Activated naive CD4-positive, alpha-beta T cell treated with anti-CD3 and anti-CD28 coated beads for 36 hours (primary cell): ENCODE data around the gene ATG101. TPM values are rescaled to one million over a fixed set of nuclear protein-coding genes. Genes with fewer than 3 reads are reported as not detected.
"Not testable (repeated sequence)": the region's sequence is repeated elsewhere in the genome, so short reads cannot be mapped to it uniquely, and the experiment has no call there.

ENCODE experiments used
- CTCF ChIA-PET: fragments of 350-600 bp; sonication (Branson Sonifier 250); formaldehyde crosslinking; loops from one replicate; lab custom pipeline; 2021; ENCODE audit warnings: antibody characterized with exemption; lab: Charles Lee
- DNase-seq: peaks from one replicate; pipeline ENCODE4 v3.0.0-alpha.2; 2020
- H3K27ac Mint-ChIP-seq: one replicate; pipeline ENCODE4 v1.8.0; 2021; ENCODE audit warnings: mild to moderate bottlenecking, mixed read lengths
- H3K27me3 Mint-ChIP-seq: one replicate; pipeline ENCODE4 v1.8.0; 2021; ENCODE audit warnings: low read depth, mixed read lengths
- H3K36me3 Mint-ChIP-seq: one replicate; pipeline ENCODE4 v1.8.0; 2021; ENCODE audit warnings: low read depth, mixed read lengths
- H3K4me1 Mint-ChIP-seq: one replicate; pipeline ENCODE4 v1.8.0; 2021; ENCODE audit warnings: low read depth, mixed read lengths
- H3K4me3 Mint-ChIP-seq: one replicate; pipeline ENCODE4 v1.8.0; 2021; ENCODE audit warnings: mild to moderate bottlenecking, moderate library complexity, mixed read lengths
- H3K9me3 Mint-ChIP-seq: one replicate; pipeline ENCODE4 v1.8.0; 2021; ENCODE audit warnings: mixed read lengths
- intact Hi-C: fragments of 100-400 bp; cut with micrococcal nuclease; formaldehyde crosslinking; loops from one replicate; pipeline ENCODE4 v1.15.1; 2023
- total RNA-seq, 2 experiments: library from RNA; stranded (reverse); gene quantifications; one replicate each; pipeline ENCODE4 v1.2.3, GENCODE V29; 2021

Gene ATG101
- total RNA-seq, 2 experiments from 2014 or later: 21.8 to 22.0 TPM

DNA sequence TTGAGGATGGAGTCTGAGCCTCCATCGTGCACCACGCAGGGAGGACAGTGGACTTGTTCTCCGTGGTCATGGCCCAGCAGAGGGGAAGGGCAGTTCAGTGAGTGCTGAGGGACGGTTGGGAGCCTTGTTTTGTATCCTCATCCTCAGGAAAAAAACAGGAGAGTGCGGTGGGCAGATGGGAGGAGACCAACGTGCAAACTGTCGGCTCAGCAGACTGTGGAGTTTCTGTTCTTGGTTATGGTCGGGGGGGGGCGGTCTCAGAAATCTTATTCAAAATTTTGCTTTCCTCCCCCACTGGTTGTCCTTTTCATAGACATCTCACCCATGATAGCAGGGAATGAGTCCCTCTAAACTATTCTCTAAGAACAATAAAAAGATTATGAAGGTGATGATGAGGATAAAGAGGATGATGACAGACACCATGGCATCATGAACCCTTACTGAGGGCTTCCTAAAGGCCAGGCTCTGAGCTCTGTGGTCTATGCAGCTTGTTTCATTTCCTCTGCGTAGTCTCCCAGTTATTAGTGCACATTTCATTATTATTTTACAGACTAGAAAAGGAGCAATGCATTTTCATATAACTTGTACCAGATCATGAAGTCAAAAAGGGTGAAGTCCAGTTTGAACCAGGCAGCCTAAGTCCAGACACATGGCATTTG is 34.8 kb downstream of the ATG101 start:
- H3K36me3 Mint-ChIP-seq, DNase-seq, H3K27ac Mint-ChIP-seq, intact Hi-C loops, H3K9me3 Mint-ChIP-seq, H3K4me1 Mint-ChIP-seq, H3K4me3 Mint-ChIP-seq: not testable (repeated sequence)
- H3K27me3 Mint-ChIP-seq: peaks cover 29% of the 10 kb centered on the region
- CTCF ChIA-PET: interaction anchor here (1.3 kb wide), 1 partner anchor 79 kb away, joined by 5 read pairs; no protein-coding TSS in a partner anchor

DNA sequence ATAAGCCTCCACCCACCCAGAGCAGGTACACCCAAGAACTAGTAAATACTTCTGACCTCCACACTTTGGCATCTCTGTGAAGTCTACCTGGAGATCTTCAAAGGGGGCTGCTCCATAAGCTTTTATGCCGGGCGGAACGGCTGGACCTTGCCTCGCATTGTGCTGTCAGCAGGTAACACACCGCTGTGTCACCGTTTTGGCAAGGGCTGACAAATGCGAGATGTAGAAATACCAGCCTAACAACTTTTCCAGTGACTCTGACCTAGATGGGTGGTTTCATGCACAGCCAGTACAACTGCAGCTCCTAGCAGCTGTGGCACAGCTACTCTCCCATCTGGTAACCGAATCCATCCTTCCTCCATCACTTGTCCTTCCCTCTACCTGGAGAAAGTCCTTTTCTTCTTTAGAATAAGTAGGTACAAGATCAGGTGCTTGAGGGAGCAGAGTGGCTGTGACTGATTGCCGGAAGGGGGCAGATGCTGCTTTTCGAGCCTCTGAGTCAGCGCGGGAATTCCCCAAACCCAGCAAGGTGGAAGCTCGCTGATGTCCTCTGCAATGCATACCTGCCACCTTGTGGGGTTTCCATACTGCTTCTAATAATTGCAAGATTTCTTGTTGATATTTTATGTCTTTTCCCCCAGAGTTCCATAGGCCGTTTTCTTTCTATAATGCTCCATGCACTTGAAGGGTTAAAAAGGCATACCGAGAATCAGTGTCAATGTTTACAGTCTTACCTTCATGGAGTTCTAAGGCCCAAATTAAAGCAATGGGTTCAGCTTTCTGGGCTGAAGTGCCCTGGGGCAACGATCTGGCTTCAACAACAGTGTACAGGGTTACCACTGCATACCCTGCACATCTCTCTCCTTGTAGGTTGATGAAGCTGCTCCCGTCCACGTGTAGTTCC is 46.7 kb downstream of the ATG101 start:
- not testable (repeated sequence) for H3K9me3 Mint-ChIP-seq, H3K36me3 Mint-ChIP-seq, H3K27ac Mint-ChIP-seq, H3K4me3 Mint-ChIP-seq
- CTCF ChIA-PET: interaction anchor here (0.7 to 5.1 kb wide), 11 partner anchors 34 to 194 kb away, joined by 3 to 73 read pairs (median 3); no protein-coding TSS in a partner anchor
- peaks cover 11% of the 10 kb centered on the region for H3K27me3 Mint-ChIP-seq
- DNase-seq: peak; percentile 85
- H3K4me1 Mint-ChIP-seq: peaks cover 23% of the 10 kb centered on the region
- intact Hi-C loops: loop anchor here (1.0 to 2.0 kb wide), 2 partner anchors 34 to 91 kb away; no protein-coding TSS in a partner anchor

DNA sequence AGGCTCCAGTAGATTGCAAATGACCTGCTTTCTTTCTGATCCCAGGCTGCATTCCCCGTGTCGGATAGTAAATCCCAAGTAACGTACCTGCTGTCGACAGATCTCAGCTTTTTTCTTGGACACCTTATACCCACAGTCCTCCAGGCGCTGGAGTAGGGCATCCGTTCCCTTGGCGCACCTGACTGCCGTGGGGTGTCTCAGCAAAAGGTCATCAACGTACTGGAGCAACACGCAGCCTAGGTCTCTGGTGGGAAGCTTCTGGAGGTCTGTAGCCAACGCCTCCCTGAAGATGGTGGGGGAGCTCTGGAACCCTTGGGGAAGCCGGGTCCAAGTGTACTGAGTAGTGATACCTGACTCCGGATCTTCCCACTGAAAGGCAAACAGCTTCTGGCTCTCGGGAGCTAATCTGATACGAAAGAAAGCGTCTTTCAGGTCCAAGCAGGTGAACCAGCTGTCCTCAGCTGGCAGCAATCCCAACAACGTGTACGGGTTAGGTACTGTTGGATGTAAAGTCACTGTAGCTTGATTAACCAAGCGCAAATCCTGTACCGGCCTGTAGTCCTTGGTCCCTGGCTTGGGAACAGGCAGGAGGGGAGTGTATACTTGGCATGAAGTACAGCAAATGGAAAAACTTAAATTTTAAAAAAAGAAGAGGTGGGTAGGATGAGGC is 48.2 kb downstream of the ATG101 start:
- not testable (repeated sequence) for H3K4me3 Mint-ChIP-seq, DNase-seq, H3K36me3 Mint-ChIP-seq, H3K27ac Mint-ChIP-seq, H3K9me3 Mint-ChIP-seq
- Mint-ChIP-seq H3K27me3 (peaks cover 17% of the 10 kb centered on the region), H3K4me1 (peaks cover 23% of the 10 kb centered on the region)
- intact Hi-C loops: loop anchor here (2.0 kb wide), 1 partner anchor 35 kb away; no protein-coding TSS in a partner anchor
- CTCF ChIA-PET: interaction anchor here (0.7 to 5.1 kb wide), 9 partner anchors 11 to 868 kb away, joined by 3 to 73 read pairs (median 7); no protein-coding TSS in a partner anchor

DNA sequence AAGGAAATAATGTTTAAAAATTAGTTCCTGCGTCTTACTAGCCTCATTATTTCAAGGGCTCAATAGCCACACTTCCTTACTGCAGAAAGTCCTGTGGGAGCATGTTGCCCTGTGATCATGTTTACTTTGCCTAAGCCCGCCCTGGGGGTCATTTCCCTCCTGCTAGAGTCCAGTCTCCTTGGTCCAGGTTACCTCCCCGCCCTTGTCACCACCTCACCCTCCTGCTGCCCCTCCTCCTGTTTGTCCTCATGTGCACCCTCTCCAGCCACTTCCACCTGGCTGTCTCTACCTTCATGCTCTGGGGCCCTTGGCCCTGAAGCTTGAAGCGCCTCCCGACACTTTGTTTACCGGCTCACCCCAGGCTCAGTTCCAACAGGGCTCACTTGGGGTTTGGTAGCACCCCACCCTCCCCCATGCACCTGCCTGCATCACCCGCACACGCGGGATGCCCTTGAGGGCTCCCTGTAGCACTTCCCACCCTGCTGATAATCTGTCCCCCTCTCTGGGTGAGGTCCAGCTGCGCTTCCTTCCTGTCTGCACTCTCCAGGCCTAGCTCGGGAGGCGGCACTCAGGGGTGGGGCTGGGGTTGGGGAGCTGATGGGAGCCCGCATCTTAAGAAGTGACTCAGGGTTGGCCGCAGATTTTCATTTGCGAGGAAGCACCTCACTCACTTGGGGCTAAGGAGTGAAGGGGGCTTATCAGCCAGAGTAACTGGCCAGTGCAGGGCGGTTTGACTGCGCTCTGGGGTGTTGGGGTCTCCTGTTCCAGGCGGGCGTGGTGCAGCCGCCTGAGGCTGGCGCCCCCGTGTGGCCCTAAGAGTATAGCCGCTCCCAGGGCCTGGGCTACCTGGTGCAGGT is 49.8 kb downstream of the ATG101 start:
- peaks cover 23% of the 10 kb centered on the region for H3K4me1 Mint-ChIP-seq
- DNase-seq: peak; percentile 49

DNA sequence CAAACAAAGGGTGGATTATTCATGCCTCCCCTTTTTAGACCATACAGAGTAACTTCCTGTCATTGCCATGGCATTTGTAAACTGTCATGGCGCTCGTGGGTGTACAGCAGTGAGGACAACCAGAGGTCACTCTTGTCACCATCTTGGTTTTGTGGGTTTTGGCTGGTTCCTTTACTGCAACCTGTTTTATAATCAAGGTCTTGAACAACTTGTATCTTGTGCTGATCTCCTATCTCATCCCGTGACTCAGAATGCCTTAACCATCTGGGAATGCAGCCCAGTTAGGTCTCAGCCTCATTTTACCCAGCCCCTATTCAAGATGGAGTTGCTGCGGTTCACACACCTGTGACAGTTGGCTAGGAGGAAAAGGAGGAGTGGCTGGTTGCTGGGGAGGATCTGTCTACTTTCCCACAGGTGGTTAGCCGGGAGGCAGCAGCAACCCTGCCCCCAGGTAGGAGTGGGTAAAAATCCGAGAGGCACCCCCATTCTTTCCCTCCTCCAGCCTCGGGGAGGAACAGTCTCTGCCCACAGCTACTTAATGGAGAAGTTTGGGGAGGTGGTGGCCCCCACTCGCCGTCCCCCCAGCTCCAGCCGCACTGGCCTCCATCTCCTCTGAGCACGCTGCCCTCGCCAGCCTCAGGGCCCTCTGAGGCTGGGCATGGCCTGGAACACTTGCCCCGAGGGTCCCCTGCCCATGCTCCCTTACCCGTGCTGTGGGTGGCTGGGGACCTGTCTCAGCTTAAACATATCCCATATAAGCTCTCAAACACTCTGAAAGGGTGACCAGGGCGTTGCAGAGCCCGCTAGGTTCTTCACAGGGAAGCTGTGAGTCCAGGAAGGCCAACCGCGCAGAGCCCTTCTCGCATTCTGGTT is 51.4 kb downstream of the ATG101 start:
- intact Hi-C loops: loop anchor here (1.0 to 5.0 kb wide), 3 partner anchors 96 to 129 kb away; no protein-coding TSS in a partner anchor
- peaks cover 17% of the 10 kb centered on the region for H3K27me3 Mint-ChIP-seq
- H3K36me3 Mint-ChIP-seq: no peaks in the 10 kb centered on the region
- H3K4me3 Mint-ChIP-seq: no peak overlapping the region
- H3K27ac Mint-ChIP-seq: no peak overlapping the region
- CTCF ChIA-PET: interaction anchor here (0.6 to 7.4 kb wide), 17 partner anchors 10 to 960 kb away, joined by 3 to 91 read pairs (median 3); no protein-coding TSS in a partner anchor
- no peak for DNase-seq
- H3K9me3 Mint-ChIP-seq: no peaks in the 10 kb centered on the region
- H3K4me1 Mint-ChIP-seq: peaks cover 19% of the 10 kb centered on the region

More for the DNA sequence above, 49.8 kb downstream of the ATG101 start:
- Mint-ChIP-seq H3K9me3 (no peaks in the 10 kb centered on the region), H3K27me3 (peaks cover 17% of the 10 kb centered on the region), H3K27ac (no peak overlapping the region), H3K36me3 (no peaks in the 10 kb centered on the region), H3K4me3 (no peak overlapping the region)
- CTCF ChIA-PET: interaction anchor here (0.7 to 5.1 kb wide), 16 partner anchors 9 to 1514 kb away, joined by 3 to 73 read pairs (median 4); no protein-coding TSS in a partner anchor
- intact Hi-C loops: loop anchor here (5.0 kb wide), 1 partner anchor 127 kb away; no protein-coding TSS in a partner anchor

DNA sequence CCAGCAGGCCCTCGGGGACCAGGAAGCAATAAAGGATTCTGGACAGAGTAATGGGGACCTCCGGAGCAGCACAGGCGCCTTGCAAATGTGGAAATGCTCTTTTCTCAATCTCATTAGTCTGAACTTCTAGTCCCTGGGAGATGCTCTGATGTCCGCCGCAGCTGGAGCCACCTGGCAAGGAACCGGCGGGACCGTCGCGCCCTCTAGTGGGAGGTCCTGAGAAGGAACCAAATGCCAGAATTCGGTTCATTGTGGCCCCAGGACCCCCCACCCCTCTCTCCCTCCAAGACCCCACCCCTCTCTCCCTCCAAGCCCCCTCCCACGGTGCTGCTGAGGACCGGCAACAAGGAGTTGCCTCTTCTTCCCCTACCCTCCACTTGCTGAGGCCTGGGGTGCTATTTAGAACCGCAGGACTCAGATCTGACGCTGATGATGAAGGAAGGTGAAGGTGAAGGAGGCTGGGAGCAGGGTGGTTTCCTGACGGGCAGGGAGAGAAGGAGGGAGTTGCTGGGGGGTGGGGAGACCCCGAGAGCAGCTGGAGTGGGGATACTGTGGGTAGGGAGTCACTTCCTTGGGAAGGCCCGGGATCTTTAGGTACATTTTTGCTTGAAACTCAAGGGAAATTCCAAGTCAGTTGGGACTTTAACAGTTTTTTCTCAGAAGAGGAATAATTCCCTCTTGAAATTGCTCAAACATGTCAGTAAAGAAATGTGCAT is 52.2 kb downstream of the ATG101 start:
- CTCF ChIA-PET: interaction anchor here (0.6 to 7.4 kb wide), 16 partner anchors 9 to 195 kb away, joined by 3 to 91 read pairs (median 3); no protein-coding TSS in a partner anchor
- H3K27me3 Mint-ChIP-seq: peaks cover 17% of the 10 kb centered on the region
- H3K27ac Mint-ChIP-seq: no peak overlapping the region

DNA sequence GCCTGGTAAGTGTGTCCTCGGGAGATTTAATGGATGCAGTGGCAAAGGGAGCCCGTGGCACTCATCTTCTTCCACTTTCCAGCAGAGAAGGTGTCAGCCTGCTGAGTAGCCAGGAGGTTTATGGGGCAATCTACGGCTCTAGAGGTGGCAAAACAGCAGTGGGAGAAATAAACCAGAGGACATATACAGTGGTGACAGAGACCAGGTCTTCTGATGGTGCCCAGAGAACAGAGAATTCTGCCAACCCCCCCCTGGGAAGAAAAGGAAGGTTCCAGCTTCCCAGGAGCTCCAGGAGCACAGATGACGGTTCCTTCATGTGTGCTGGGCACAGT is 52.7 kb downstream of the ATG101 start:
- H3K4me3 Mint-ChIP-seq: no peak overlapping the region
- no peaks in the 10 kb centered on the region for H3K36me3 Mint-ChIP-seq
- H3K4me1 Mint-ChIP-seq: peaks cover 10% of the 10 kb centered on the region
- no peak for DNase-seq
- H3K27me3 Mint-ChIP-seq: peaks cover 17% of the 10 kb centered on the region
- no peaks in the 10 kb centered on the region for H3K9me3 Mint-ChIP-seq
- intact Hi-C loops: loop anchor here (5.0 kb wide), 1 partner anchor 130 kb away; no protein-coding TSS in a partner anchor
- no peak overlapping the region for H3K27ac Mint-ChIP-seq
- CTCF ChIA-PET: interaction anchor here (0.6 to 7.4 kb wide), 9 partner anchors 32 to 787 kb away, joined by 3 to 91 read pairs (median 3); no protein-coding TSS in a partner anchor

More for the DNA sequence above, 52.2 kb downstream of the ATG101 start:
- peaks cover 11% of the 10 kb centered on the region for H3K4me1 Mint-ChIP-seq
- DNase-seq: peak; percentile 78
- intact Hi-C loops: loop anchor here (1.0 to 5.0 kb wide), 3 partner anchors 97 to 130 kb away; no protein-coding TSS in a partner anchor
- no peak overlapping the region for H3K4me3 Mint-ChIP-seq
- H3K36me3 Mint-ChIP-seq: no peaks in the 10 kb centered on the region
- H3K9me3 Mint-ChIP-seq: no peaks in the 10 kb centered on the region

DNA sequence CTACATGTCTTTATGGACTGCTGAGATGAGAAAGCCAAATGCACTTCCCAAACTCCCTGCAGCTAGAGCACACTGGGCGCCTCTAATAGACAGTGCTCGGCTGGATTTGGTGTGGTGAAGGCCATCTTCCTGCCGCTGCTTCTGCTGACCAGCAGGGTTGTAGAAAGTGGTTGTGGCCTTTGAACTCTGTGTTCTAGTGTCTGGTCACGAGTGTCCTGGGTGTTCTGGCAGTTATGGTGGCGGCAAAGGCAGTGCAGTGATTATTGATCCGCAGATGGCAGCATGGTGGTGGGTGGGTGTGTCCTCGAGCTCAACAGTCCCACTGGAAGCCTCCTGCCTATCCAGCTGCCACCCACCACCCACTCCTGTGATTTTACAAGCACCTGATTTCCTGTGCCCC is 53.1 kb downstream of the ATG101 start:
- Mint-ChIP-seq H3K27me3 (peaks cover 17% of the 10 kb centered on the region), H3K36me3 (no peaks in the 10 kb centered on the region), H3K4me3 (no peak overlapping the region), H3K4me1 (peaks cover 10% of the 10 kb centered on the region), H3K27ac (no peak overlapping the region), H3K9me3 (no peaks in the 10 kb centered on the region)
- intact Hi-C loops: loop anchor here (5.0 kb wide), 1 partner anchor 131 kb away; no protein-coding TSS in a partner anchor
- CTCF ChIA-PET: interaction anchor here (0.6 to 7.4 kb wide), 9 partner anchors 41 to 787 kb away, joined by 3 to 91 read pairs (median 3); no protein-coding TSS in a partner anchor
- DNase-seq: no peak

DNA sequence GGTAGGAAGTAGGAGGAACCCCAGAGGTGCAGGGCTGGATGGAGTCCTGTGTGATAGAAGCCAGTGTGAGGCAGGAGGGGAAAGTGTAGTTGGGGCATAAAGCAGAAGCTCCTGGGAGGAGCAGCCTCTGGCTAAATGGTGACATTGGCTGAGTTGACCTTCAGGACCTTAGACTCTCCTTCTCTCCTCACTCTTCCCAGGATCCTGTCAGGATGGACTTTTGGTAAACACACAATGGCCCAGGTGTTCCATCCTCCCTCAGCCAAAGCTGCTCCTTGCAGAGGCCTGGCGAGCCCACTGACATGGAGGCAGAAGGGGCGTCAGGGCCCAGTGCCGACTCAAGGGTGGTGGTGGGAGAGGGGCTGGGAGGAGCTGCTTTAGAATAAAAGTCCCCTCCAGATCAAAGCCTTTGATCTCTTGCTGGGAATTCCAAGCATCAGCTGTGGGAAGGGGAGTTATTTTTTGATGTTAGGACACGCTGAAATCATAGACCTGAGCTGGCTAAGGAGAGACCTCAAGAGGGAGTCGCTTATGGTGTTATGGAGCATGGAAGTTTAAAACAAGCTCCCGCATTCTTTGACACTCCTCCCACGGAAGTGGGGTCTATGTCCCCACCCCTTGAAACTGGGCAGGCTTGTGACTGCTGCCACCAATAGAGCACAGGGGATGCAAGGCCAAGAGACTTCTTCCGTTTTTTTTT is 53.9 kb downstream of the ATG101 start:
- intact Hi-C loops: loop anchor here (5.0 kb wide), 1 partner anchor 131 kb away; no protein-coding TSS in a partner anchor
- H3K27ac Mint-ChIP-seq: no peak overlapping the region
- H3K36me3 Mint-ChIP-seq: no peaks in the 10 kb centered on the region
- H3K4me1 Mint-ChIP-seq: peaks cover 4% of the 10 kb centered on the region
- H3K4me3 Mint-ChIP-seq: no peak overlapping the region
- no peaks in the 10 kb centered on the region for H3K9me3 Mint-ChIP-seq
- no peak for DNase-seq
- H3K27me3 Mint-ChIP-seq: peaks cover 17% of the 10 kb centered on the region
- CTCF ChIA-PET: interaction anchor here (0.7 to 7.4 kb wide), 10 partner anchors 16 to 786 kb away, joined by 3 to 91 read pairs (median 3); no protein-coding TSS in a partner anchor
